HTERT RPE-1 (cell line): ENCODE measurements around the gene SYNPO2.

Experiments used
- in situ Hi-C: fragments of 300-500 bp; cut with MboI; formaldehyde crosslinking; loops from 4 replicates; pipeline ENCODE4 v1.14.3; 2020; ENCODE audit warnings: low sequenced_read_pairs

The SYNPO2 gene

DNA sequence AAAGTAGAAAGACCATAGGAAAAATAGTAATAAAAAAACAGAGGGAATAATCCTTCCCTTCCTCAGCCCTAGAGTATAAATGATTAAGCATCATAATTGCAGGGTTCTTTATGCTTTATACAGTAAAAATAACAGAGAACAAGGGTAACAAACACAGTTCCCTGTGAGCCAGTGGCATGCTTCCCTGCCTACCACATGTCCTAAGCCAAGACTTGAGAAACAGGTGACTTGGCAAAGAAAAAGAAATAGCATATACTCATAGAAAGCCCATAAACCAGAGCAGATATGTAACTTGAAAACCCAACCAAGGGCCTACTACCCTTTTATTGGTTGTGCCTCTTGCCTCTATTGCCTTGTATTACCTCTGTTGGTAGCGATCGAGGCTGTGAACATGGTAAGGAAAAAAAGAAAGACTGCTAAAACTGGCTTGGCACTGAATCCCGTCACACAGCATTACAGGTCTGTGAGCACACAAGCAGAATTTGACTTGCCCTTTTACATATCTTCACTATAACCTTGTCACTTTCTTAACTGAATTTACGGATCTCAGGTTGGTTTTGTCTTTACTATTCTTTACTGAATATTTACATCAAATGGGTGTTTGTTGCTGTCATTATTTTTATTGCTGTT, 216.1 kb downstream of the SYNPO2 start:
- in situ Hi-C loops: no loop called here

DNA sequence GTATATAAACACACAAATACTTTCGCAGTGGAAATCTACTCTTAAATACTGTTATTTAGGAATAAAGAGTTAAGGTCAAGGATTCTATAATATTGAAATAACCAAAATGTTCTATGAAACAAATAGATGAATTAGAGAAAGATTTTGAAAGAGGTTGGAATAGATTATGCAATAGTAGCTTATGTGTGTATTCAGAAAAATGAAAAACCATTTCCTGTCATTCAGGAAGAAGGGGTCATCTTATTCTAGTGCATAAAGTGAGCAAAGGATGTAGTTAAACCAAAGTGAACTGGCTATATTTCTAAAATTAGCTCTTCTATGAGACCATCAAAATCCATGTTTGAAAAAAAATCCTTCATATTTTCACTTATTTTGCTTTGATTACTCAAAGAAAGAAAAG, 217.0 kb downstream of the SYNPO2 start:
- in situ Hi-C loops: no loop called here

DNA sequence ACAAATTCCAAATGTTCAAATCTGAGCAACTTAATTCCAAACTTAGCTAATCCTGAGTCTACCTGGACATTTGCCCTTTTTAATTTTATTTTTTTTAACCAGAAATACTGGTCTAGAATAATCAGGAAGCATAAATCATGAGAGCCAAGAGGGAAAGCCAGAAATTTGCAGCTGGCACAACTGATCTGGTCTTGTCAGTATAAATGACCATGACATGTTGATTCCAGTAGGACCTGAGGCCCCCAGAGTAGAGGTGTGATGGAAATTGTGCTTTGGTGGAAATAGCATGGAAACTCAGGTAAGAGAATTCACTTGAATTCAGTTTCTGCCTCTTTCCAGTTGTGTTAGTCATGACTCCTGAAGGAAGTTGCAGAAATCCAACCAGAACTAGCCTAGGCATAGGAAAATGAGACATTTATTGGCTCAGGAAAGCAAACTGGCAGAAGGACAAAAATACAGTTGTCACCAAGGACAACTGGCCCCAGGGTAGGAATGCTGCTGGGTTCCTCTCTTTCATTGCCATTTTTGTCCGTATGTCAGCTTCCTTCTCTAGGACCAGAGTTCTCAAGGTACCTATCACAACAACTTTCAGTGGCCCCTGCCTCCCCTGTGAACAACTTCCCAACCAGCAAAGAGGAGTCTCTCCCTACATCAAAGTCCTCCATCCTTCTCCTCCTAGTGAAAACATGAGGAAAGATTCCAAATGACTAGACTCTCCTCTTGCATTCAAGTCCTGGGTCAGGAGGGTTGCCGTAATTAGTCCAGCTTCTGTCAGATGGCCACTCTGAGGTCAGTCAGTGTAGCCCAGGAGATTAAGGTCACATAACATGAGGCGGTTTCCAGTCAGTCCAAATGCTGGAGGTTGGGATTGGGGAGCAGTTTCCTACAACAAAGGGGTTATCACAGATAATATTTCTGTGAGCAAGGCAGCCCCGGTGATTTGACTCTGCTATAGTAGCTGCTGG, 217.7 kb downstream of the SYNPO2 start:
- in situ Hi-C loops: no loop called here

- in situ Hi-C loops: no loop called here
These were observed 221.5 kb downstream of the SYNPO2 start for GRCh38 chr4:119110121-119110520.
